Vagina (tissue), 2 donors: ENCODE results near the gene PIP5K1B.

Source experiments
- CTCF ChIP-seq, 3 experiments: fragments of 450-650 bp in 2 of 3; fragments of 200-600 bp in 1 of 3; sonication (generic) in 1 of 3; IDR thresholded peaks; one replicate each; pipeline ENCODE4 v1.5.1; 2017 to 2019; ENCODE audit warnings: antibody characterized with exemption in 3 of 3, mild to moderate bottlenecking in 2 of 3, moderate library complexity in 2 of 3
- POLR2A ChIP-seq, 2 donors: fragments of 450-650 bp; IDR thresholded peaks; one replicate each; pipeline ENCODE4 v1.6.1; 2017; ENCODE audit warnings: antibody characterized with exemption in 2 of 2, mild to moderate bottlenecking in 2 of 2, moderate library complexity in 2 of 2
- POLR2AphosphoS5 ChIP-seq, 2 donors: sonication (generic); formaldehyde crosslinking; IDR thresholded peaks; one replicate each; pipeline ENCODE4 v1.9.0; 2017; ENCODE audit warnings: antibody characterized with exemption in 2 of 2, mild to moderate bottlenecking in 2 of 2, low read depth in 1 of 2; ENCODE audit not compliant: insufficient read depth in 1 of 2

- no peak for TF ChIP-seq POLR2A (IDR thresholded peaks at IDR 0.05)
- no peak for TF ChIP-seq CTCF (IDR thresholded peaks at IDR 0.05)
- no peak for TF ChIP-seq POLR2AphosphoS5 (IDR thresholded peaks at IDR 0.05; ENCODE audit: insufficient read depth in 1 of 2, low read depth in 1 of 2)
Observed at GRCh38 chr9:68763104-68763503, 58.1 kb downstream of the PIP5K1B start.
